Measurements from ENCODE around the gene ADAMTS15. TPM values are rescaled to one million over a fixed set of nuclear protein-coding genes. Genes with fewer than 3 reads are reported as not detected.

ADAMTS15 gene
- total RNA-seq, 6 donors from 2014 or later: 2.5 to 23.0 (median 7.2) TPM

DNA sequence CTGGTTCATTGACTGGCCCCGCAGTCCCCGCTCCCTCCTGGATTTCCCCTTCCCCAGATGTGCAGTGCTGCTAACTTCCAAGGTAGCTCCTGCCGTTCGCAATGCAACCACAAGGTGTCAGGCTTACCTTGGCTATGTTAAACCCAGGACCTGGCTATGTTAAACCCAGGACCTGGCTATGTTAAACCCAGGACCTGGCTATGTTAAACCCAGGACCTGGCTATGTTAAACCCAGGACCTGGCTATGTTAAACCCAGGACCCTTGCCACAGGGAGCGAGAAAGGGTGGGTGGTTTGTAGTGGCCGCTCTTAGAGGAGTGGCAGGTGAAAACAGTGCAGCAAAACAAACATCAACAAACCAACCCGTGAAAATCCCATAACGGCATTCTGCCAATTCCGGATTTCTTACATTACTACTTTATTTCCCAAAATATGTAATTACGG, 17.1 kb upstream of the ADAMTS15 start:
- WGBS, 2 donors: 17 to 32% methylated on average over 8 to 10 of the region's 10 CpGs
- DNase-seq (peak in 1 of 2 donors; percentile 73), ATAC-seq (ENCODE audit: low FRiP score in 2 of 2) (peak; percentile 47 to 69)
- no peaks in the 10 kb centered on the region for H3K9me3 ChIP-seq
- no peak overlapping the region for H3K27ac ChIP-seq
- H3K27me3 ChIP-seq: peaks cover 0 to 20% (median 10%) of the 10 kb centered on the region in 4 donors
- peaks cover 10 to 26% (median 21%) of the 10 kb centered on the region in 4 donors for H3K4me1 ChIP-seq
- no peak overlapping the region for H3K4me3 ChIP-seq
- TF ChIP-seq EP300 (IDR thresholded peaks at IDR 0.05) (no peak), POLR2AphosphoS5 (IDR thresholded peaks at IDR 0.05) (no peak), POLR2A (IDR thresholded peaks at IDR 0.05) (no peak)
- TF ChIP-seq, protein P1, sequence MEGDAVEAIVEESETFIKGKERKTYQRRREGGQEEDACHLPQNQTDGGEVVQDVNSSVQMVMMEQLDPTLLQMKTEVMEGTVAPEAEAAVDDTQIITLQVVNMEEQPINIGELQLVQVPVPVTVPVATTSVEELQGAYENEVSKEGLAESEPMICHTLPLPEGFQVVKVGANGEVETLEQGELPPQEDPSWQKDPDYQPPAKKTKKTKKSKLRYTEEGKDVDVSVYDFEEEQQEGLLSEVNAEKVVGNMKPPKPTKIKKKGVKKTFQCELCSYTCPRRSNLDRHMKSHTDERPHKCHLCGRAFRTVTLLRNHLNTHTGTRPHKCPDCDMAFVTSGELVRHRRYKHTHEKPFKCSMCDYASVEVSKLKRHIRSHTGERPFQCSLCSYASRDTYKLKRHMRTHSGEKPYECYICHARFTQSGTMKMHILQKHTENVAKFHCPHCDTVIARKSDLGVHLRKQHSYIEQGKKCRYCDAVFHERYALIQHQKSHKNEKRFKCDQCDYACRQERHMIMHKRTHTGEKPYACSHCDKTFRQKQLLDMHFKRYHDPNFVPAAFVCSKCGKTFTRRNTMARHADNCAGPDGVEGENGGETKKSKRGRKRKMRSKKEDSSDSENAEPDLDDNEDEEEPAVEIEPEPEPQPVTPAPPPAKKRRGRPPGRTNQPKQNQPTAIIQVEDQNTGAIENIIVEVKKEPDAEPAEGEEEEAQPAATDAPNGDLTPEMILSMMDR (IDR thresholded peaks at IDR 0.05): peak; percentile 52 to 80 (median 66)
- H3K36me3 ChIP-seq: no peaks in the 10 kb centered on the region

DNA sequence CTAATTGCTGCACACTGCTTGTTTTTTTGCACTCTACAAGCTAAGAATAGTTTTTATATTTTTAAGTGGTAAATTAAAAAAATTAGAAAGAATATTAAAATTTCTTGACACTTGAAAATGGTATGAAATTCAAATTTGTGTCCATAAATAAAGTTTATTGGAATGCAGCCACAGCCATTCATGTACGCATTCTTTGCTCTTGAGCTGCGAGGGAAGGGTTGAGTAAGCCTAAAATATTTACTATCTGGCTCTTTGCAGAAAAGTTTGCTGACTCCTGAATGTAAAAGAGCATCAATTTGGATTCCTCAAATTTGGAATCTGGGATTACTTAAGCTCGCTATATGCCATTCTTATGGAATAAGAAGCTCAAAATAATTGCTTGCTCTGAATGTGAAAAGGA, 16.6 kb upstream of the ADAMTS15 start:
- WGBS, 2 donors: 53 to 62% methylated on average over 3 of the region's 3 CpGs

DNA sequence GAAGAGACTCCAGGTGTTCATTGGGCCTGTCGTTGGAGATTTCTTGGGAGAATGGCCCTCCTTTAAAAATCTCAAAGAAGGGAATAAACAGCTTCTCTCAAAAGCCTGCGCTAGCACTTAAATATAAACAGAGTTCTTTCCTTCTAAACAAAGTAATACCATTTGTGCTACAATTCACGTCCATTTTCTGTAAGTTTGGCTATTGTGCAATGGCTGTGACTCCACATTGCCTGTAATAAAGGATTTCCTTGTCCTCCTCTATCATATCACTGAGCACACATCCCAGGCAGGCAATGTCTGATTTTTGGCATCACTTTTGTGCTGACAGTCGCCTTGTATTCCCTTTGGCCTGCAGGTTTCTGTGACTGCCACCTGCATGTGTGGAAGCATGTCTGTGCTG, 15.1 kb upstream of the ADAMTS15 start:
- Histone ChIP-seq H3K4me1 (peaks cover 5 to 17% (median 10%) of the 10 kb centered on the region in 4 donors), H3K9me3 (no peaks in the 10 kb centered on the region), H3K27me3 (peaks cover 0 to 9% (median 3%) of the 10 kb centered on the region in 4 donors), H3K27ac (no peak overlapping the region), H3K4me3 (no peak overlapping the region), H3K36me3 (no peaks in the 10 kb centered on the region)
- TF ChIP-seq POLR2A (IDR thresholded peaks at IDR 0.05) (no peak), EP300 (IDR thresholded peaks at IDR 0.05) (no peak), POLR2AphosphoS5 (IDR thresholded peaks at IDR 0.05) (no peak)
- TF ChIP-seq, protein P1 (IDR thresholded peaks at IDR 0.05): no peak
- DNase-seq (no peak), ATAC-seq (ENCODE audit: low FRiP score in 2 of 2) (no peak)
- 74 to 75% methylated on average over 4 of the region's 4 CpGs for WGBS, 2 donors

More for the DNA sequence above, 16.6 kb upstream of the ADAMTS15 start:
- Histone ChIP-seq H3K27me3 (peaks cover 0 to 18% (median 8%) of the 10 kb centered on the region in 4 donors), H3K4me1 (peaks cover 10 to 26% (median 21%) of the 10 kb centered on the region in 4 donors), H3K4me3 (no peak overlapping the region), H3K27ac (no peak overlapping the region), H3K36me3 (no peaks in the 10 kb centered on the region), H3K9me3 (no peaks in the 10 kb centered on the region)
- no peak for ATAC-seq (ENCODE audit: low FRiP score in 2 of 2)
- DNase-seq: no peak
- TF ChIP-seq POLR2A (IDR thresholded peaks at IDR 0.05) (no peak), POLR2AphosphoS5 (IDR thresholded peaks at IDR 0.05) (no peak), EP300 (IDR thresholded peaks at IDR 0.05) (no peak)
- TF ChIP-seq, protein P1 (IDR thresholded peaks at IDR 0.05): no peak

DNA sequence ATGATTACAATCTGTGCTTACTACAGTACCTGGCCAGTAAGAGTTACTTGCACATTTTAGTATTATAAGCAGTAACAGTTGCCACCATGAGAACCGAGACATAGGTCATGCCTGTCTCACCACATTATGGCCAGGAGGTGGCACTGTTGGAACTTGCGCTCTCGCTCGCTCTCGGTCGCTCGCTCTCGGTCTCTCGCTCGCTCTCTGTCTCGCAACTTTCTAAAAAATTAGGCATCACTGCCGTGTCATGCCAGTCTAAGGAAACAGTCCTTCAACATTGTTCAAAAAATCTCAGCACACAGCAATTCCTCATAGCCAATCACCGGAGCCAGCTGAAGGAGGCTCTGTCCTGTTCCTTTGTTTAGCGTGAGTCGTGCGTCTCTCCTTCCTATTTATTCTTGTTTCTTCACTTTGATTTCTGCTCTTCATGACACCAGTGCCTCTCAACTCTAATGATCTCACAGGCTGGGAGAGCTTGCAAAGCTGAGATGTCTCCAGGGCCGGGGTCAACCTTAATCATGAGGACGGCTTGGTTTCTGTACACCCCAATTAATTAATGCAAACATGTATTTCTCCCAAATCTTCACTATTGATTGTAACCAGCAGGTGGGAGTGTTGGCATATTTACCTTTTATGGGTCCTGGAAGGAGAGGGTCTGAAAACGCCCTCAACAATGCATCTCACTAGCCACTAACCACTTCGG, 13.8 kb upstream of the ADAMTS15 start:
- Histone ChIP-seq H3K4me3 (peak overlapping the region; percentile 34 to 60 (median 54)), H3K27ac (peak overlapping the region in 3 of 4 donors; percentile 20 to 72 (median 37)), H3K9me3 (no peaks in the 10 kb centered on the region), H3K4me1 (peaks cover 0 to 9% (median 4%) of the 10 kb centered on the region in 4 donors), H3K27me3 (peaks cover 0 to 3% (median 0%) of the 10 kb centered on the region in 4 donors), H3K36me3 (no peaks in the 10 kb centered on the region)
- TF ChIP-seq POLR2A (IDR thresholded peaks at IDR 0.05) (no peak), POLR2AphosphoS5 (IDR thresholded peaks at IDR 0.05) (no peak), EP300 (IDR thresholded peaks at IDR 0.05) (no peak)
- TF ChIP-seq, protein P1 (IDR thresholded peaks at IDR 0.05): peak; percentile 65 to 86 (median 80)
- ATAC-seq (ENCODE audit: low FRiP score in 2 of 2) (peak; percentile 93 to 96), DNase-seq (peak in 1 of 2 donors; percentile 71)
- 0 to 1% methylated on average over 20 of the region's 20 CpGs for WGBS, 2 donors

Data from upper lobe of left lung (tissue), 6 donors.